Psoas muscle (tissue), 8 donors: ENCODE results near the gene TJP3. TPM values are rescaled to one million over a fixed set of nuclear protein-coding genes. Genes with fewer than 3 reads are reported as not detected.

Experiments used
- ATAC-seq, 4 donors: fragments of 200-7000 bp; cut with Tn5 transposase; one replicate each; pipeline ENCODE4 v1.9.1; 2020; ENCODE audit warnings: moderate library complexity in 3 of 4, mild to moderate bottlenecking in 2 of 4
- DNase-seq, 2 donors: peaks; one replicate each; pipeline ENCODE4 v3.0.0-alpha.2; 2020
- H3K27ac ChIP-seq: fragments of 200-600 bp; one replicate; pipeline ENCODE4 v1.8.0; 2022
- H3K27me3 ChIP-seq, 3 donors: fragments of 200-600 bp in 1 of 3; one replicate each; pipeline versions ENCODE4 v1.6.1 to v1.8.0; 2013 to 2022; ENCODE audit warnings: low read length in 2 of 3, mild to moderate bottlenecking in 2 of 3, moderate library complexity in 1 of 3; ENCODE audit not compliant: insufficient read depth in 3 of 3
- H3K36me3 ChIP-seq, 2 donors: fragments of 200-600 bp in 1 of 2; one replicate each; pipeline versions ENCODE4 v1.6.1 to v1.8.0; 2013 to 2022; ENCODE audit warnings: low read depth in 1 of 2, mild to moderate bottlenecking in 1 of 2, moderate library complexity in 1 of 2; ENCODE audit not compliant: insufficient read depth in 1 of 2
- H3K4me1 ChIP-seq: fragments of 200-600 bp; one replicate; pipeline ENCODE4 v1.8.0; 2022
- H3K4me3 ChIP-seq: fragments of 200-600 bp; one replicate; pipeline ENCODE4 v1.8.0; 2022; ENCODE audit warnings: mild to moderate bottlenecking
- H3K9me3 ChIP-seq: fragments of 200-600 bp; one replicate; pipeline ENCODE4 v1.8.0; 2022
- WGBS, 3 donors: extraction: QIAGEN DNeasy Blood & Tissue Kit; methylation state at CpG; one replicate each; pipeline versions ENCODE4 v1.1.6 to v1.1.7; 2013; 5-methylcytosine and 5-hydroxymethylcytosine counted together
- intact Hi-C, 2 donors: fragments of 100-400 bp; cut with DNase I; formaldehyde crosslinking; loops; one replicate each; pipeline versions ENCODE4 v1.11.0 to v1.14.2; 2022
- polyA plus RNA-seq, 3 donors: library from polyadenylated mRNA; stranded (reverse); fragments of 200-250 nt; gene quantifications; one replicate each; pipeline ENCODE4 v1.2.3, GENCODE V29; 2013
- total RNA-seq, 4 donors: library from RNA; stranded (reverse); fragmentation: NEBNext Ultra II Directional in 2 of 4; extraction: Animal tissue kit (Norgen Biotek cat#: 25700) in 2 of 4; gene quantifications; one replicate each; pipeline versions ENCODE4 v1.2.1 to v1.2.4, GENCODE V29; 2021 to 2023
- TF ChIP-seq, protein P1 (sequence below): fragments of 200-600 bp; IDR thresholded peaks from one replicate; pipeline ENCODE4 v1.8.0; 2022; ENCODE audit warnings: antibody characterized with exemption
- donor health status: healthy with polysubstance abuse.
- donor health status: DM: no; HTN: no; CAD: no; lungs with moderate emphysema.
- donor health status: Bipolar disorder and iron deficiency.
- donor health status: healthy.
- donor health status: DM: yes; HTN: yes; CAD: no.
- donor health status: DM: no; HTN: no; CAD: no.
- donor health status: DM: no; HTN: no; CAD: no.
- donor health status: DM: yes; HTN: yes; CAD: no.

Gene TJP3
- total and polyA plus RNA-seq, 7 donors, result 0.21 to 2.7 (median 0.48) TPM; not detected in 1

GRCh38 chr19:3687774-3688706 lies 20.1 kb upstream of the TJP3 start:
- Histone ChIP-seq H3K27ac (no peak overlapping the region), H3K4me1 (no peaks in the 10 kb centered on the region), H3K36me3 (no peaks in the 10 kb centered on the region), H3K27me3 (no peaks in the 10 kb centered on the region), H3K4me3 (no peak overlapping the region), H3K9me3 (no peaks in the 10 kb centered on the region)
- 62 to 63% (median 62%) methylated on average over 37 to 55 of the region's 55 CpGs for WGBS, 3 donors
- TF ChIP-seq, protein P1, sequence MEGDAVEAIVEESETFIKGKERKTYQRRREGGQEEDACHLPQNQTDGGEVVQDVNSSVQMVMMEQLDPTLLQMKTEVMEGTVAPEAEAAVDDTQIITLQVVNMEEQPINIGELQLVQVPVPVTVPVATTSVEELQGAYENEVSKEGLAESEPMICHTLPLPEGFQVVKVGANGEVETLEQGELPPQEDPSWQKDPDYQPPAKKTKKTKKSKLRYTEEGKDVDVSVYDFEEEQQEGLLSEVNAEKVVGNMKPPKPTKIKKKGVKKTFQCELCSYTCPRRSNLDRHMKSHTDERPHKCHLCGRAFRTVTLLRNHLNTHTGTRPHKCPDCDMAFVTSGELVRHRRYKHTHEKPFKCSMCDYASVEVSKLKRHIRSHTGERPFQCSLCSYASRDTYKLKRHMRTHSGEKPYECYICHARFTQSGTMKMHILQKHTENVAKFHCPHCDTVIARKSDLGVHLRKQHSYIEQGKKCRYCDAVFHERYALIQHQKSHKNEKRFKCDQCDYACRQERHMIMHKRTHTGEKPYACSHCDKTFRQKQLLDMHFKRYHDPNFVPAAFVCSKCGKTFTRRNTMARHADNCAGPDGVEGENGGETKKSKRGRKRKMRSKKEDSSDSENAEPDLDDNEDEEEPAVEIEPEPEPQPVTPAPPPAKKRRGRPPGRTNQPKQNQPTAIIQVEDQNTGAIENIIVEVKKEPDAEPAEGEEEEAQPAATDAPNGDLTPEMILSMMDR, result no peak
- no peak for ATAC-seq
- DNase-seq, result no peak
- intact Hi-C loops, result no loop called here

- H3K27ac ChIP-seq, result no peak overlapping the region
- H3K4me3 ChIP-seq, result no peak overlapping the region
- no peaks in the 10 kb centered on the region for H3K27me3 ChIP-seq
- no peak for DNase-seq
- H3K4me1 ChIP-seq, result peaks cover 4% of the 10 kb centered on the region
- H3K9me3 ChIP-seq, result no peaks in the 10 kb centered on the region
- intact Hi-C loops, result no loop called here
- TF ChIP-seq, protein P1, result no peak
- no peak for ATAC-seq
- WGBS, 3 donors, result 94 to 96% (median 96%) methylated on average over 31 of the region's 31 CpGs
- H3K36me3 ChIP-seq, result peaks cover 0 to 4% of the 10 kb centered on the region in 2 donors
These were observed 17.4 kb upstream of the TJP3 start for GRCh38 chr19:3690551-3691371.

DNA sequence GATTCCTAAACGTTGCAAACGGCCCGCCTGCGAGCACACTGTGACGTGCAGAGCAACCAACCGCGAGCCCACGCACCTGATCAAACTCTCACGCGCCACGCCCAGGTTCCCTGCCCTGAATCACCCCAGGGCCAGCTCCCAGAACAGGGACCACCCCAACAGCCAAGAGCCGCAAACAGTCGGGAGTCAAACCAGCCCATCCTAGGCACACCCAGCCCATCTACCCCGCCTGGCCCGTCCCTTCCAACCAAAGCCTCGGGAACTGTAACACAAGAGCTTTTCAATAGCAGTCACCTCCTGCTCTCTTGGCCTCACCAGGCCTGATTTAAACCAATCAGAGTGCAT lies 16.8 kb upstream of the TJP3 start:
- no peaks in the 10 kb centered on the region for H3K9me3 ChIP-seq
- DNase-seq, result no peak
- no peak for ATAC-seq
- intact Hi-C loops, result no loop called here
- no peak overlapping the region for H3K27ac ChIP-seq
- H3K36me3 ChIP-seq, result peaks cover 0 to 4% of the 10 kb centered on the region in 2 donors
- peaks cover 4% of the 10 kb centered on the region for H3K4me1 ChIP-seq
- WGBS, 3 donors, result 90 to 92% (median 91%) methylated on average over 16 of the region's 16 CpGs
- no peaks in the 10 kb centered on the region for H3K27me3 ChIP-seq
- no peak overlapping the region for H3K4me3 ChIP-seq
- TF ChIP-seq, protein P1, result no peak

GRCh38 chr19:3691726-3692125 lies 16.5 kb upstream of the TJP3 start:
- Histone ChIP-seq H3K36me3 (peaks cover 0 to 4% of the 10 kb centered on the region in 2 donors), H3K9me3 (no peaks in the 10 kb centered on the region), H3K27ac (no peak overlapping the region), H3K4me3 (no peak overlapping the region), H3K27me3 (no peaks in the 10 kb centered on the region), H3K4me1 (peaks cover 4% of the 10 kb centered on the region)
- DNase-seq, result no peak
- intact Hi-C loops, result no loop called here
- TF ChIP-seq, protein P1, result no peak
- no peak for ATAC-seq
- WGBS, 3 donors, result 96 to 97% (median 97%) methylated on average over 18 of the region's 18 CpGs
